ENCODE measurements around the gene SRSF3.

- TF ChIP-seq CTCF (IDR thresholded peaks at IDR 0.05; ENCODE audit: poor library complexity) (no peak), EZH2 (IDR thresholded peaks at IDR 0.05; ENCODE audit: borderline replicate concordance) (no peak)
Observed at GRCh38 chr6:36624461-36625157, 30.4 kb downstream of the SRSF3 start.

Data from hepatocyte (in vitro differentiated cells).